Frontal cortex (tissue), 4 donors: Measurements from ENCODE around the gene SPACA7. TPM values are rescaled to one million over a fixed set of nuclear protein-coding genes. Genes with fewer than 3 reads are reported as not detected.

Experiments used
- DNase-seq, 2 donors: peaks; one replicate each; pipeline ENCODE4 v3.0.0; 2012; ENCODE audit warnings: low spot score in 2 of 2
- FAIRE-seq: peaks from 2 replicates; lab custom pipeline; 2012; peaks lifted over from hg19 to GRCh38; lab: Jason Lieb, UNC
- total RNA-seq: library from RNA; depleted of rRNA; stranded (reverse); fragments of >200 nt; gene quantifications from one replicate; pipeline ENCODE4 v1.2.3, GENCODE V29; 2014
- donor health status: control.
- donor health status: control.
- donor health status: control.

Gene SPACA7
- not detected for total RNA-seq

GRCh38 chr13:112376050-112376681, at the start of gene SPACA7:
Gene SPACA7, plus strand, starts transcription at chr13:112376355. Its CDS starts 31 bp downstream, at chr13:112376386.
- FAIRE-seq (no peak), DNase-seq (no peak)

- FAIRE-seq = no peak
- DNase-seq = no peak
Measured at GRCh38 chr13:112326821-112327370, 49.3 kb upstream of the SPACA7 start.

GRCh38 chr13:112328936-112329335, 47.2 kb upstream of the SPACA7 start:
- FAIRE-seq = no peak
- no peak for DNase-seq

GRCh38 chr13:112329376-112329775, 46.8 kb upstream of the SPACA7 start:
- DNase-seq (no peak), FAIRE-seq (no peak)

GRCh38 chr13:112330066-112330465, 46.1 kb upstream of the SPACA7 start:
- DNase-seq (no peak), FAIRE-seq (no peak)

GRCh38 chr13:112330479-112331381, 45.4 kb upstream of the SPACA7 start:
- FAIRE-seq (no peak), DNase-seq (no peak)

GRCh38 chr13:112331675-112332074, 44.5 kb upstream of the SPACA7 start:
- no peak for FAIRE-seq
- no peak for DNase-seq

GRCh38 chr13:112332727-112333126, 43.4 kb upstream of the SPACA7 start:
- FAIRE-seq = no peak

GRCh38 chr13:112333756-112334543, 42.2 kb upstream of the SPACA7 start:
- DNase-seq (no peak), FAIRE-seq (peak; percentile 39)

More at GRCh38 chr13:112332727-112333126, 43.4 kb upstream of the SPACA7 start:
- DNase-seq = no peak

GRCh38 chr13:112335135-112335534, 41.0 kb upstream of the SPACA7 start:
- FAIRE-seq (no peak), DNase-seq (no peak)

- no peak for DNase-seq
- no peak for FAIRE-seq
Measured at GRCh38 chr13:112341446-112341845, 34.7 kb upstream of the SPACA7 start.

- FAIRE-seq (no peak), DNase-seq (no peak)
Measured at GRCh38 chr13:112341976-112342735, 34.0 kb upstream of the SPACA7 start.

- FAIRE-seq = no peak
- no peak for DNase-seq
Measured at GRCh38 chr13:112342841-112343361, 33.3 kb upstream of the SPACA7 start.

- FAIRE-seq = no peak
Measured at GRCh38 chr13:112343591-112343990, 32.6 kb upstream of the SPACA7 start.

GRCh38 chr13:112345826-112346172, 30.4 kb upstream of the SPACA7 start:
- DNase-seq (no peak), FAIRE-seq (no peak)

More at GRCh38 chr13:112343591-112343990, 32.6 kb upstream of the SPACA7 start:
- DNase-seq = no peak

GRCh38 chr13:112346173-112346898, 29.8 kb upstream of the SPACA7 start:
- FAIRE-seq (no peak), DNase-seq (no peak)

GRCh38 chr13:112346899-112347229, 29.3 kb upstream of the SPACA7 start:
- DNase-seq (no peak), FAIRE-seq (no peak)

- no peak for DNase-seq
- FAIRE-seq = no peak
Measured at GRCh38 chr13:112347986-112348385, 28.2 kb upstream of the SPACA7 start.
